GM23338 (cell line): ENCODE data around the gene KAT2A.

Source experiments
- CREB1 ChIP-seq: fragments of 250-450 bp; sonication (Bioruptor Pico); IDR thresholded peaks from 2 replicates; pipeline ENCODE4 v1.5.0; 2020; ENCODE audit warnings: low read depth, mild to moderate bottlenecking, moderate library complexity
- POLR2AphosphoS5 ChIP-seq: IDR thresholded peaks from 2 replicates; pipeline ENCODE4 v1.6.1; 2016; ENCODE audit warnings: antibody characterized with exemption, low read depth

GRCh38 chr17:42076797-42077559, 44.2 kb downstream of the KAT2A start:
- TF ChIP-seq CREB1 (CRISPR knock-in tag): no peak
- no peak for TF ChIP-seq POLR2AphosphoS5
